ENCODE results near the gene TIMP2.

- TF ChIP-seq TAF1 (conservative IDR thresholded peaks at IDR 0.05): no peak
- TF ChIP-seq CTCF (IDR thresholded peaks at IDR 0.05; ENCODE audit: low read depth, low read length, missing input control): no peak
- no peak for TF ChIP-seq RAD21 (IDR thresholded peaks at IDR 0.05)
- no peak for TF ChIP-seq REST (IDR thresholded peaks at IDR 0.05)
Observed at GRCh38 chr17:78900816-78901215, 24.4 kb downstream of the TIMP2 start.
